HL-60/S4 (cell line): ENCODE results near the gene NBPF4.

Experiments used
- in situ Hi-C: fragments of 300-500 bp; cut with MboI; formaldehyde crosslinking; loops from 2 replicates; pipeline ENCODE4 v1.14.3; 2022; ENCODE audit warnings: low sequenced_read_pairs

The NBPF4 gene

DNA sequence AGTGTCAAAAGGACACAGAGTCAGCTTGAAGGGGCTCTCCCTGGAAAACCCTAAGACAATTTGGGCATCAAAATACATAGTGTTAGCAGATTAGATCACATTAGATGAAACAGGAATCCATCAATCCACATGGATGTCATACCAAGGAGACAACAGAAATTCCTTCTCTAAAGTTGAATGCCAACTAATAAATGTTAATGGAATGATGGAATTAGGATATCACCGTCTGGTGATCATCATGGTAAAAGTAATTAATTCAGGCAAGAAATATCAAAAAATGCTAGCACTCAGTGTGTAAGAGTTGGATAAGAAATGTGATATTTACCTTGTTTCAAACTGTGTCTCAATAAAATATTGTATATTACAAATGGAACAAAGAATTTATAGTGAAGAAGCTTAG, 32.9 kb downstream of the NBPF4 start:
- in situ Hi-C loops: no loop called here

DNA sequence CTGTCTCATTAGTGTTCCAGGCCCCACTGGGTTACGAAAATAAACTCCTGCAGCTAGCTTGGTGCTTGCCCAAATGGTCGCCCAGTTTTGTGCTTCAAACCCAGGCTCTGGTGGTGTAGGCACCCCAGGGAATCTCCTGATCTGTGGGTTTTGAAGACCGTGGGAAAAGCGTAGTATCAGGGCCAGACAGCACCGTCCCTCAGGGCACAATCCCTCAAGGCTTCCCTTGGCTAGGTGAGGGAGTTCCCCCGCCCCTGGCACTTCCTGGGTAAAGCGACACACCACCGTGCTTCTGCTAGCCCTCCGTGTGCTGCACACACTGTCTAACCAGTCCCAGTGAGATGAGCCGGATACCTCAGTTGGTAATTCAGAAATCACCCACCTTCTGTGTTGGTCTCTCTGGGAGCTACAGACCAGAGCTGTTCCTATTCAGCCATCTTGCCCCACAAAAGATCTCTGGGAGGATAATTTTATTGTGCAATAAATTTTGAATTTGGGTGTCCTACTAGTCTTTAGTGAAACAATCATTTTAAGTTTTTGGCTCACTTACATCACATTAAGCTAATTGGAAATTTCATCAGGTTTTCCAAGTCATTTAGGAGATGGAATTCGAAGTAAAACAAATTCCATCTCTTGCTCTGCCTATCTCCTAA, 34.3 kb downstream of the NBPF4 start:
- in situ Hi-C loops: loop anchor here (10.0 kb wide), 1 partner anchor 355 kb away; the partner anchor contains the start of gene EEIG2

DNA sequence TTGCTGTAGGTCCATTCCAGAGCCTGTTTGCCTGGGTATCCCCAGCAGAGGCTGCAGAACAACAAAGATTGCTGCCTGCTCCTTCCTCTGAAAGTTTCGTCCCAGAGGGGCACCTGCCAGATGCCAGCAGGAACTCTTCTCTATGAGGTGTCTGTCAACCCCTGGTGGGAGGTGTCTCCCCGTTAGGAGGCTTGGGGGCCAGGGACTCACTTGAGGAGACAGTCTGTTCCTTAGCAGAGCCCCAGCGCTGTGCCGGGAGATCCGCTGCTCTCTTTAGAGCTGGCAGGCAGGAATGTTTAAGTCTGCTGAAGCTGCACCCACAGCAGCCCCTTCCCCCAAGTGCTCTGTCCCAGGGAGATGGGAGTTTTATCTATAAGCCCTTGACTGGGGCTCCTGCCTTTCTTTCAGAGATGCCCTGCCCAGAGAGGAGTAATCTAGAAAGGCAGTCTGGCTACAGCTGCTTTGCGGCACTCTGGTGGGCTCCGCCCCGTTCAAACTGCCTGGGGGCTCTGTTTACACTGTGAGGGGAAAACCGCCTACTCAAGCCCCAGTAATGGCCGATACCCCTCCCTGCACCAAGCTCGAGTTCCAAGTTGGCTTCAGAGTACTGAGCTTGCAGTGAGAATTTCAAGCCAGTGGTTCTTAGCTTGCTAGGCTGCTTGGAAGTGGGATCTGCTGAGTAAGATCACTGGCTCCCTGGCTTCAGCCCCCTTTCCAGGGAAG, 35.0 kb downstream of the NBPF4 start:
- in situ Hi-C loops: loop anchor here (10.0 kb wide), 1 partner anchor 356 kb away; the partner anchor contains the start of gene EEIG2

DNA sequence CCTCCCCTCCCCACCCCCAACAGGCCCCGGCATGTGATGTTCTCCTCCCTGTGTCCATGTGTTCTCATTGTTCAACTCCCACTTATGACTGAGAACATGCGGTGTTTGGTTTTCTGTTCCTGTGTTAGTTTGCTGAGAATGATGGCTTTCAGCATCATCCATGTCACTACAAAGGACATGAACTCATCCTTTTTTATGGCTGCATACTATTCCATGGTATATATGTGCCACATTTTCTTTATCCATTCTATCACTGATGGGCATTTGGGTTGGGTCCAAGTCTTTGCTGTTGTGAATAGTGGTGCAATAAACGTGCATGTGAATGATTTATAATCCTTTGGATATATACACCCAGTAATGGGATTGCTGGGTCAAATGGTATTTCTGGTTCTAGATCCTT, 40.3 kb downstream of the NBPF4 start:
- in situ Hi-C loops: loop anchor here (10.0 kb wide), 1 partner anchor 361 kb away; the partner anchor contains the start of gene EEIG2

DNA sequence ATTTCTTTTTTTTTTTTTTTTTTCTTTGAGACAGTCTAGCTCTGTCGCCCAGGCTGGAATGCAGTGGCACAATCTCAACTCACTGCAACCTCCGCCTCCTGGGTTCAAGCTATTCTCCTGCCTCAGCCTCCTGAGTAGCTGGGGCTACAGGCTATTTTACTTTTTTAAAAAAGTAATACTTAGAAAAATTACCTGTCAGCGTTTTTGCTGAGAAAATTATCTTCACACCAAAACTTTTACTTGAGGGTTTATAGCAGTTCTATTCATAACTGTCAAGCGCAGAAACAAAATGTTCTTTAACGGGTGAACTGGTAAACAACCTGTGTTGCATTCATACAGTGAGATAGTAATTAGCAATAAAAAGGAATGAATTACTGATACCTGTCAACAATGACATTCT, 42.2 kb downstream of the NBPF4 start:
- in situ Hi-C loops: loop anchor here (10.0 kb wide), 1 partner anchor 363 kb away; the partner anchor contains the start of gene EEIG2

DNA sequence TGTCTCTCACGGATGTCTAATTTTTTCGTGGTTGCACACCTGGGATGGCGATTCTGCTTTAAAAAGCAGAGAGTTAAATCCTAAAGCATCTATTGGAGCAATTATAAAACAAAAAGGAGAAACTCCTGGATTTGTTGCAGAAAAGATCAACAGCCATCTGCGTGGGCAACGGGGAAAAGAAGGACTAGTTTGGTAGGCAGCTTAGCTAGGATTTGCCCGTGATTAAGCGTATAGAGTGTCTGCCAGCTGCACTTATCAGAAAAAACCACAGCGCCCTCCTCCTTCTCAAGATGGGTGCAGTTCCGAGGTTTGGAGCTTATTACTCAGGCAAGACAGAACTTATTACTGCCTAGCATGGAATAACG, 43.2 kb downstream of the NBPF4 start:
- in situ Hi-C loops: loop anchor here (10.0 kb wide), 1 partner anchor 364 kb away; the partner anchor contains the start of gene EEIG2

DNA sequence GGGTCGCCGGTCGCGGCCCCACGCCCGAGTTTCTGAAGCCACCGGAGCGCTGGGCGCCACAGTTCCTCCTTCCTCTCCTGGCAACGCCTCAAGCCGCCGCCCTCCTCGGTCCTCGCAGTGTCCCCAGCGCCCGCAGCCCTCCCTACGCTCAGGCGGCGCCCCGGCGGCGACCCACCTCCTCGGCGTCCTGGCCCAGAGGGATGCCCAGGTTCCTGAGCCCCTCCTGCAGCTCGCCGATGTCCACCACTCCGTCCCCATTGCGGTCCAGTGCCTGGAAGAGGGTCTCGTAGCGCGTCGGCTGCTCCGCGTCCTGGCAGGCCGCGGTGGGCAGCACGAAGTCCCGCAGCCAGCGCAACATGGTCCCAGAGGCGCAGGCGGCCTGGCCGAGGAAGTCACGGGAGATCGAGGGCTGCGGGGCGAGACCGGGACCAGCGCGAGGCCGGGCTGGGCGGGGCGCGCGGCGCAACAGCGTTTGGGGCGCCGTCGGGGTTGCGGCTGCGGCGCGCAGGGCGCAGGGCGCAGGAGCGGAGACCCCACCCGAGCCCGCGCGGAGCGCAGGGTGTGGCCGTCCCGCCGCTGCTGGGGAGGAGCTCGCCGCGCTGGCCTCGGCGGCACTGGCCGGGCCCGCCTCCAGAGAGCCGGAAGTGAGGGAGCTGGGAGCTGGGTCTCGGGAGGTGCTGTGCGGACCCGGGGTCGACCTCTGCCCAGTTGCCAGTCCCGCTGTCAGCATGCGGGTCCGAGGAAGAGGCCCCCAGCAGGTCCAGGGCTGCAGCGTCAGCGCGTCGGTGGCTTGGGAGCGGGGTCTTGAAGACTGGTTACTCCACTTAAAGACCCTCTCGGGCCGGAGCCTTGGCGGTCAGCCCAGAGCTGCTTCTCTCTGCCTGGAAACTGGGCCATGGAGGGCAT, 43.8 kb downstream of the NBPF4 start, which contains the start of gene SLC25A24:
Gene SLC25A24, minus strand, starts transcription at position 563 of the 906 bp plus-strand sequence. Its CDS starts 205 bp downstream, at position 358.
- in situ Hi-C loops: loop anchor here (10.0 kb wide), 1 partner anchor 365 kb away; the partner anchor contains the start of gene EEIG2

DNA sequence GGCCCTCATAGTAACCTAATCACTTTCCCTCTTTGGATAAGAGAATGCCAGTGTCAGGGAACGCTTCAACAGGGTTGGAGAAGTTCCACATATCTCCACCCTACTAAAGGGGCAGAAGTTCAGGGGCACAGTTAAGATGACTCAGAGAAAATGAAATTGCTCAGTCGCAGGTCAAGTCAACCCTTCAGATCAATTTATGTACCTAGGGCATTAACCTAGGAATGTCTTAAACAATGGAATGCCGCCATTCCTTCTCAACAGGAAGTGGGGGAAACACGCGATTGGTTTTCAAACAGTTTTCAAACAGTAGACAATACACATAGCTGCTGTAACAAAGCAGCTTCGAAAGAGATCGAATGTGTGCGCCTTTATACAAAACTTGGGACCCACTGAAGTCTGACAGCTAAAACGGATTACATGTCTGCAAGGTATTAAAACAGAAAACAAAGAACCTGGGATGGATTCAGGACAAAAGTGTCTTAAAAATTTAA, 44.6 kb downstream of the NBPF4 start:
- in situ Hi-C loops: no loop called here

DNA sequence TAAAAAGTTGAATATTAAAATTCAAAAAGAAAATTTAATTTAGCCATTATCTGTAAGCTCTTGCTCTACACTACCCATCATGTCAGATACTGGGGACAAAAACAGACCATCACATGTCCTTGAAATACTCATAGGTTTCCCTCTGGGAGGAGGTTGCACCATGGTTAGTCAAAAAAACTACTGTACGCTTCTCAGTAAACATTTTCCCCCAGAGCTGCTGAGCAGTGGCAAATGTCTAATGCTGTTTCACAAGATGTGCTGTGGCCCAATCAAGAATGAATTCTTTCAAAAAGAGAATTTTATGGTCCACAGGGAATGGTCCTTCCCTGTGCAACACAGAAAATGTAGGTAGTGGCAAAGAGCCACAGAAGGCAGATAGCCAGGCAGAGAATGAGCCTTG, 49.8 kb downstream of the NBPF4 start:
- in situ Hi-C loops: no loop called here

DNA sequence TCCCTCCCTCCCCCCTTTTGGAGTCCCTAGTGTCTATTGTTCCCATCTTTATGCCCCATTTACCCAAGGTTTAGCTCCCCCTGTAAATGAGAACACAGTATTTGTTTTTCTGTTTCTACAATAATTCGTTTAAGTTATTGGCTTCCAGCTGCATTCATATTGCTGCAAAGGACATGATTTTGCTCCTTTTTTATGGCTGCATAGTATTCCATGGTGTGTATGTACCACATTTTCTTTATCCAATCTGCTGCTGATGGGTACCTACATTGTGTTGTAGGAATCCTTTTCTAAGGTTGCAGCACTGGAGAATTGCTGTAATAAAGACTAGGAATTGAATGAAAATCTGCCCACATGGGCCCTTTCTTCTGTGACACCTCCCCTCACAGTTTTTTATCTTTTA, 50.5 kb downstream of the NBPF4 start:
- in situ Hi-C loops: no loop called here

DNA sequence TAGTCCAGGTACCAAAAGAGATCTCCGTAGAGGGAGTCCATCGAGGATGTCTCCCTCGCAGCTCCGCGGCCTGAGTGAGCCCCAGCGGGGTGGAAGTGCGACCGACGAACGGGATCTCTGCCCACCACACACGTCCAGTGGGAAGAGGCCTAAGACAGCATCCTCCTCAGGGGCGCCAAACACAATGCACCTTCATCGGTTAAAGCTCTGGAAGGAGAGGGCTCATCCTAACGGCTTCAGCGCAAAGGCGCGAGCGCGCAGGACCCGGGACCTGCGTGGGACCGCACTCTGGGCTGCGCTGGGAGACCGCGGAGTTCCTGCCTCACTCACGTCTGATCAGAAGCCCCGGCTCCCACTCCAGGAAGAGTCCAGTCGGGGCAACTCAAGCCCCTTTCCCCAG, 51.3 kb downstream of the NBPF4 start:
- in situ Hi-C loops: no loop called here

DNA sequence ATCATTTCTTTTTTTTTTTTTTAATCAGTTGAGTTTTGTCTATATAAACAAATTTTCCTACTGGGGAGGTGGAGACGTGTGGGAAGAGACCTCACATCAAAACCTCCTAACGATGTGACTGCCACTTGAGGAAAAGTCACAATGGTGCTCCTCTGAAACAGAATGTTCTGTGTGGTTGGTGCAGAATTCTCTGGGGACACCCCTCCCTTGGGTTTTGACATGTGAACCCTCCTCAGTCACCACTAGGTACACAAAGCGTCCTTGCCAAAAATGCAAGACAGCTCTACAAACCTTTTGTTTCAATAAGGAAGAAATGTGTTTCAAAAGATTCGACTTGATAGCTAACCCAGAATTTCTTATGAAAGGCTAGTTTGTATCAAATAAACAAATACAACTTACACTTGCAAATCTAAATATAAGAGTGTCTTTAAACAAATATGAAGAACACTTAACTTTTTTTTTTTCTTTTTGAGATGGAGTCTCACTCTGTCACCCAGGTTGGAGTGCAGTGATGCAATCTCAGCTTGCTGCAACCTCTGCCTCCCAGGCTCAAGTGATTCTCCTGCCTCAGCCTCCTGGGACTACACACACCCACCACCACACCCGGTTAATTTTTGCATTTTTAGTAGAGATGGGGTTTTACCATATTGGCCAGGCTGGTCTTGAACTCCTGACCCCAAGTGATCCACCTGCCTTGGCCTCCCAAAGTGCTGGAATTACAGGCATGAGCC, 53.0 kb downstream of the NBPF4 start:
- in situ Hi-C loops: no loop called here

DNA sequence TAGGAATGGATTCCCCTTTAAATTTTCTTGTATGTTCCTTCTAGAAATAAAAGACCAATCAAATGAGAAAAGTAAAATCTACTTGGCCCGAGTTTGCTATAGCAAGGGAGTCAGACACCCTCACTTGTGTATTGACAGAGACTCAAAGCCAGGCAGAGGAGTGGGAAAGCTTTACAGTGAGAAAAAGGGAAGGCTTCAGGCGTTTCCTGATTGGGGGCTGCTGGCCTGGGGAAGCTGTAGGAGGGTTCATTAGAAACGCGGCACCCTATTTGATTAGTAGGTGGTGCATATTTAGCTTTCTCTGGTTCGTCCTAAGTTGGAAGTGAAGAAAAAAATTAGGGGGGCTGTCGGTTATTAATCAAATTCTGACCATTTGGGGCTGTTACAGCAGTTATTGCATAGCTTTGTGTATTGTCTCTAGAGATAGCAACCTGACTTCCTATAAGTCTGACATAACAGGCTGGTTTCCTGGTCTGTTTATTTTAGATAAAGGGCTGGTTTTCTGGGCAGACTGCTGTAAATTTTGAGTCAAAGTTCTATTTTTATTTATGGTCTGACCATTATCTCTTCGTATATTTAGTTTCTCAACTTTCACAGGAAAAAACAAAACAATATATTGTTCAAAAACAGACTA, 53.8 kb downstream of the NBPF4 start:
- in situ Hi-C loops: no loop called here

DNA sequence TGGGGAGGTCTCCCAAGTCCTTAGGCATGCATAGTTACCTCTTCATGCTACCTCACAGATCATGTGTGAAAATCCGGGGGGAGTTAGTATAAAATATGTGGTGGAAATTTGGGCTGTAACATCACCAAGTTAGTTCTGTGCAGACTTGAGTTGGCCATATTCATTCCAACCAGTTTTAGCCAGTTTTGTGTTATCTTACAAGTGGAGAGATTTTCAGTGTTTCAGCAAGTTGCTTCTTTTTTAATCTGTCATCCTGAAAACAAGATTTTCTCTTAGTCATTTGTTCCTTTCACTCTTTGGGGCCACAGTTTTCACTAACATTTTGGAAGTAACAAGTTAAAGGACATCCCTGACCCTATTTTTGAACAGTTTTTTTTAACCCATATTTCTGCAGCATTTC, 55.1 kb downstream of the NBPF4 start:
- in situ Hi-C loops: no loop called here

DNA sequence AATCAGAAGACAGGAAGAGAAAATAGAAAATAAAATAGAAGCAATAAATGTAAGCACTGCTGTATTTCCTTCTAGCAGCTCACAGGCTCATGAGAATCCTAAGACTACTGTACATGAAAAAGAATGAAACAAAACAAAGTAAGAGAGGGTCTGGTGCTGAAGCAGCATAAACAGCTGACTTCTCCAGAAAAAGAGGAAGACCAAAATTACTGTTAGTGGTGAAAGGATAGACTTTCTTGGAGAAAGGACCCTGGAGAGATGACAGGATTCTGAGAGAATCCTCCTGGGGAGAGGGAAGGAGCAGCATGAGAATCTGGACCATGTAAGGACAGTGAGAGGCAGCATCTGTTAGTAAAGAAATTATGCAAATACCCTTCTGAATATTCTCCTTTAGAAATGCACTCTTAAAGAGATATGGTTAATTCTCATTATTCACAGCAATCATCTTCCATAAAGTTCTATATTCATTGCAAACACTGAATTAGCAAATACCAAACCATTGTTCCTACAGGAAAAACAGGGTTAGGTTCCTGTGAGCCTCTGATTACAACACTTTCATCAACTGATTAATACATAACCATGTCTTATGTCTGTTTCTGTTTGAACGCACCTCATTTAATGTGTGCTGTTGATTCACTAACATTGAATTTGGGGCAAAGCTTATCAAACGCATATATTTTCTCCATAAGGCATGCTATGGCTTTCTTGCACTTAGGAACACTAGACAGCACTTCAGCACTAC, 60.7 kb downstream of the NBPF4 start:
- in situ Hi-C loops: no loop called here

DNA sequence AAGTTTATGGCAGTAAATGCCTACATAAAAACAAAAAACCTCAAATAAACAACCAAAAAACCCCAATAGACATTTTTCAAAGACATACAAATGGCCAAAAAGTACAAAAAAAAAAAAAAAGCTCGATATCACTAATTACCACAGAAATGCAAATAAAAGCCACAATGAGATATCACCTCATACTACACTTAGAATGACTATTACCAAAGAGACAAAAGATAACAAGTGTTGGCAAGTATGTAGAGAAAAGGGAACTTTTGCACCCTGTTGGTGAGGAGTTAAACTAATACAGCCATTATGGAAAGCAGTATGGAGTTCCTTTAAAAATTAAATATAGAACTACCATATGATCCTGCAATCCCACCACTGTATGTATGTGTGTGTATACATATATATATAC, 64.9 kb downstream of the NBPF4 start:
- in situ Hi-C loops: no loop called here
